G401.6 (cell line): ENCODE data around the gene YOD1.

Source experiments
- FAIRE-seq: peaks from 2 replicates; lab custom pipeline; 2012; peaks lifted over from hg19 to GRCh38; lab: Jason Lieb, UNC

The YOD1 gene

DNA sequence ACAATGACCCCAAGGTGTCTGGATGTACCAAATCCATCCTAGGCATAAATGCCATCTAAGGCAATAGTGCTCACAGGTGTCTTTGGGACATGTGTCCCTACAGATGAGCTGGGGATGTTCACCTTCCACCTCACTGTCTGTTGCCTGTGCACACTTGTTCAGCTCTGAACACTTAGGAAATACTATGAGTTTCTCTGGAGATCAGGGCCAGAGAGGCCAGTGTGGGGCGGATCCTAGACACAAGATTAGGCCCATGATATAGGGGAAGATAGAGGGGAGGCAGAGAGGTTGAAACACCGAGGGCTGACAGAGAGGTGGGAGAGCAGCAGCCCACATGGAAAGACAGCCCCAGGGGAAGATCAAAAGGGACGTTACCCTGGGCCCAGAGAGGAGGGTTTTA is 44.1 kb downstream of the YOD1 start:
- FAIRE-seq, result no peak

DNA sequence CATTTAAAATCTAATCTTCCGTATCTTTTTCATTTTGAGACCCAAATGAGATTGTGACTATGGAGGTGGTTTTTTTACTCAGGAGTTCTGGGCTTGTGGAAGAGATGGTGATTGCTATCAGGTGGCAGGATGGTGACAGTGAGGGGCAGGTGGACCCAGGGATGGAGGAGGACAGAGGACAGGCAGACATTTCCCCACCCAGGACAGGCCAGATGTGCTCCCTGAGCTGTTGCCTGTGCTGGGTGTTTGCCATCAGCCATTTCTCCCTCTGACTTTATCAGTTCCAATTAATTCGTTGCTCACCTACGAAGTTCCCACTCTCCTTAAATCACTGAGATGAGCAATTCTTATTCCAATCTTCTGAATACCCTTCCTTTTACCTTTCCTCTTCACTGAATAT is 44.9 kb downstream of the YOD1 start:
- FAIRE-seq, result no peak

DNA sequence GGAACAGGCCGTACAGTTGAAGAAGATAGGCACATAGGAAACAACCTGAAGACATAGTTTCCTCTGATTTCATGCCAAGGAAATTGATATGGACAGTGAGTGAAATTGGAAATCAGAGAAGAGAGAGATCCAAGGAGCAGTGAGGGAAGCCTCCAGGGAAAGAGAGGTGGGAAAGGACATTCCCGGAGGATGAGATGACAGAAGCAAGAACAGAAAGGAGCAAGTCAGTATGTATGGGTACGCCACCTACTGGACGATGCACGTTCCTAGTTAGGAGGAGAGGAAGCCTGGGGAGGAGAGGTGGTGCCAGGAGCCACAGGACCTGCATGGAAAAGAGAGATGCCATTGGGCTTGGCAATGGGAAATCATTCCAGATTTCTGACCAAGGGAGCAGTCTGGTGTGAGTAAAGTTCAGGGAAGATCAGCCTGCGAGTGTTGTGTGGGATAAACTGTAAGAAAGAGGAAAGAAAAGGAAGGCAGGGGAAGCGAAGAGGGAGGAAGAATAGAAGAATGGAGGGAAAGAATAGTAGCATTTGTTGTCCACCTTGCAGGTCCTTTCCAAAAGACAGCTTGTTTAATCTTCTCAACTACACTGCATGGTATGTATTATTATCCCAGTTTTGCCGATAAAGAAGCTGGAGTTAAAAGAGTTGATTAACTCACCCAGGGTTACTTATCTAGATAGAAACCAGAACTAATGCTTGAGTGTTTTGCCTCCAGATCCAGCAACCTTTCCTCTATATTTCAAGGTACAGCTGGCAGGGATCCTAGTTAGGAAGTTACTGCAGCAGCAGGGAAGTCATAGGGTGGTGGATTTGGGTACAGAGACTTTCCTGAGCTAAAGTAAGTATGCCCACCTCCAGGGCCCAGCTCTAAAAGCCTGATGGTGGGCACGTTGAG is 45.8 kb downstream of the YOD1 start:
- FAIRE-seq, result no peak

DNA sequence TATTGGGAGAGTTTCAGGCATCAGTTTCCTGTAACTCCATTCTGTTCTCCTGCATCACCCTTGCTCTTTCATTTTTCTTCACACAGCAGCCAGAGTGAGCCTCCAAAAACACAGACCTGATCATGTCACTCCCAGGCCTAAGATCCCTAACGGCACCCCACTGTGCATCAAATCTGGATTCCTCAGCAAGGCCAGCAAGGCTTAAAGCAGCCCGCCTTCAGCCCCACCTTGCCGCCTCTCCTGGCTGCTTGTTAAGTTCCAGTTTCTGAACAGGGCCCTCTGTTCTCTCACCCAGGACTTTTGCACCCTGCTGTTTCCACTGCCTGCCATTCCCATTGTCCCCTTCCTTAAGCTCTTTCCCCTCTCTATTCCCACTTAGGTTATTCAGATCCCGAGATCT is 47.8 kb downstream of the YOD1 start:
- no peak for FAIRE-seq

DNA sequence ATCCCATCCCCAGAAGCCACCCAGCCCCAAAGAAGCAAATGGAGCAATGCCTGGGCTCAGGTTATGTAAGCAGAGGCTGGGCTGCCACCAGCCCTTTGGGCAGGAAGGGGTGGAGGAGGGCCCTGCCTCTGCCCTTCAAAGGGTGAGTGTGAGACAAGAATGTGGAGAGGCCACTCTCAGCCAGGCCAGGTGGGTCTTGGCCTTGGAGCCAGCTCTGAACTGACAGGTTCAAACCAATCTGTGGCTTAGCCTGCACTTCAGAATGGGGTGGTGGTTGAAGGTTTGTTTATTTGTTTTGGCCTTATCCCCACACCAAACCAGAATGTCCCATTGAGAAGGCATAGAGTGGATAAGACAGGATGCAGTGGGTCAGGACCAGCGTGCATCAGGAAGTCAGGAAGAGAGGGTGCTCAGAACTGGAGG is 48.3 kb downstream of the YOD1 start:
- FAIRE-seq, result no peak

DNA sequence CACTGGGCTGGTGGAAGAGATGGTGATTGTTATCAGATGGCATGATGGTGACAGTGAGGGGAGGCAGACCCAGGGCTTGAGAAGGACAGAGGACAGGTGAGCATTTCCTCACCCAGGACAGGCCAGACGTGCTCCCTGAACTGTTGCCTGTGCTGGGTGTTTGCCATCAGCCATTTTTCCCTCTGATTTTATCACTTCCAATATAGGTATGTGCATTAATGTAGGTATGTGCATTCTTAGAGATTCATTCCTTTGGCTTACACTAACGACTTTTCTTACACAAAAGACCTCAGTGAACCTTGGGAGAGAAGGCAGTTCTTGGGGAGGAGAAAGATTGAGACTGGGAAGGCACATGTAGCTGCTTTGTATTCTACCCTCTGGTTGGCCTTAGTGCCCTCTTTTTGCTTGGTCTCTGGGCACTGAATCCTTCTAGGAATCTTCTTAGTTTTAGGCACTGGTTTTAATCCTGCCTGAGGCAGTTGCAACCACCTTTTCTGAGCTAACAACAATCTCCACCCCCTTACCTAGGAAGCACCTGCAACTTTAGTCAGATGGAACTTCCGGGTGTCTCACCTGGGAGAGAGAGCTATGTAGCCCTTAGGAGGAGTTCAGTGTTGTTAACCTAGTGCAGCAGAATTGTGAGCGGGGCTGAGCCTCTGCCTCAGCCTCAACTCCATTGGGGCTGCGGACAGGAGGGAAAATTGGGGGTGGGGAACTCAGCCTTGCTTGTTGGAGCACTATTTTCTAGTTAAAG is 49.3 kb downstream of the YOD1 start:
- no peak for FAIRE-seq

DNA sequence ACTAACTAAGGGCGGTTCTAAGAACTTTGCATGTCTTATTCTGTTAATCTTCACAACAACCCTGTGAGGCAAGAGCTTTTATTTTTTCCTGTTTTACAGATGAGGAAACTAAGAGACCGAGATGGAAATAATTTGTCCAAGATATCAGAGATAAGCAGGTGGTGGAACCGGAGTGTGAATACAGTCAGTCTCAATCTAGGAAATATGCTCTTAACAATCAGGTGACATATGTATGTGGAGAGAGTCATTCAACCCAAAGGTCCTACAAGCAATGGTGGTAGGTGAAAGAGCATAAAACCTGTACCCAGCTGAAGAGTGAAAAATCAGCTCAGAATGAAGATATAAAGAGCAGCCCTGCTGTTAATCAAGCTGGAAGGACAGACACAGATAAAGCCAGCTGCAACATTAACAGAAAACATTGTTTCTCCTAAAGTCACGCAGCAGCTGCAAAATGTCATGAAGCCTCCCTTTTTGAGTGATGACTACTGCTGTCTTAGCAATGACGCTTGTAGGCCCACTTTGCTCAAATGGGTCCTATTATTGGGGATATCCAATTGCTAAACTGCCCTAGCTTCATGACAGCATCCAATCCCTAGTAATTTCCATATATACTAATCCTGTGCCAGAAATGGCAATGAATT is 50.2 kb downstream of the YOD1 start:
- no peak for FAIRE-seq

DNA sequence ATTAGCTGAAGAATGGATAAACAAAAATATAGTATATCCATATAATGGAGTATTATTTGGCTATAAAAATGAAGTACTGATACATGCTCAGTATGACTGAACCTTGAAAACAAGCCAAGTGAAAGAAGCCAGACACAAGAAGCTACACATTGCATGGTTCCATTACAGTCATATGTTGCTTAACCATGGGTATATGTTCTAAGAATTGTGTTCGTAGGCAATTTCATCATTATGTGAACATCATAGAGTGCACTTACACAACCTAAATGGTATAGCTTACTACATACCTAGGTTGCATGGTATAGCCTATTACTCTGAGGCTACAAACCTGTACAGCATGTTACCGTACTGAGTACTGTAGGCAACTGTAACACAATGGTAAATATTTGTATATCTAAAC is 52.2 kb downstream of the YOD1 start:
- no peak for FAIRE-seq
